HUES48 (cell line): ENCODE results near the gene TMC8.
A peak's percentile ranks its signal among the peaks of the same experiment; 100 is the strongest.

ENCODE experiments used
- H3K27ac ChIP-seq: one replicate; pipeline ENCODE4 v1.7.0; 2013; ENCODE audit warnings: low read depth, low read length, inconsistent platforms
- H3K27me3 ChIP-seq: 2 replicates; pipeline ENCODE4 v1.6.1; 2013; ENCODE audit warnings: mild to moderate bottlenecking, low read length; ENCODE audit not compliant: control insufficient read depth, insufficient read depth
- H3K36me3 ChIP-seq: 2 replicates; pipeline ENCODE4 v1.6.1; 2013; ENCODE audit warnings: low read length; ENCODE audit not compliant: control insufficient read depth, insufficient read depth
- H3K4me1 ChIP-seq: 2 replicates; pipeline ENCODE4 v1.6.1; 2013; ENCODE audit warnings: mild to moderate bottlenecking, low read length; ENCODE audit not compliant: control insufficient read depth, insufficient read depth
- H3K4me3 ChIP-seq: 2 replicates; pipeline ENCODE4 v1.5.1; 2013; ENCODE audit warnings: mild to moderate bottlenecking, low read depth, low read length
- H3K9ac ChIP-seq: 2 replicates; pipeline ENCODE4 v1.6.1; 2013; ENCODE audit warnings: mild to moderate bottlenecking, low read depth, low read length, moderate library complexity
- H3K9me3 ChIP-seq: 2 replicates; pipeline ENCODE4 v1.6.1; 2013; ENCODE audit warnings: low read length; ENCODE audit not compliant: control insufficient read depth, insufficient read depth

The TMC8 gene

GRCh38 chr17:78148286-78149016, 17.9 kb downstream of the TMC8 start:
- no peak overlapping the region for H3K4me3 ChIP-seq
- H3K27me3 ChIP-seq = no peaks in the 10 kb centered on the region
- H3K27ac ChIP-seq = no peak overlapping the region
- H3K9ac ChIP-seq = no peak overlapping the region
- H3K9me3 ChIP-seq = no peaks in the 10 kb centered on the region
- H3K36me3 ChIP-seq = no peaks in the 10 kb centered on the region
- H3K4me1 ChIP-seq = no peaks in the 10 kb centered on the region

DNA sequence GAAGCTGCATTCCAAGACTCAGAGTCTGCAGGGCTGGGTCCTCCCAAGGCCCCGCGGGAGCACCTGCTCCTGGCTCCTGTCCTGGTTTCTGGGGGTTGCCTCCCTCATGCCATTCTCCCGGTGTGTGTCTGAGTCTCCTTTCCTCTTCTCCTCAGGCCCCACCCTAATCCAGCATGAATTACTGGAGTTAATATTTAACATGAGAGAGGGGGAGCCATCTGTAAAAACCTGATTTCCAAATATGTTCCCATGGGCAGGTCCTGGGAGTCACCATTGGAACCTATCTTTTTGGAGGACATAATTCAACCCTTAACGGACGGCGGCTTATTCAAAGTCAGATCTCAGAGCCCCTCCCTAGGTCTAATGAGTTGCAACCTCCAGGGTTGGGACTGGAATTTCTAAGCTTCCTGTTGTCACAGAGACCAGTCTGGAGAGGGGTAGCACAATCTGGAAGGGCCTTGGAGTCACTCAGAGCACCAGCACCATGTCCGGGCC, 21.0 kb downstream of the TMC8 start:
- no peak overlapping the region for H3K9ac ChIP-seq
- H3K27me3 ChIP-seq = no peaks in the 10 kb centered on the region
- no peak overlapping the region for H3K4me3 ChIP-seq
- H3K4me1 ChIP-seq = no peaks in the 10 kb centered on the region
- H3K36me3 ChIP-seq = no peaks in the 10 kb centered on the region
- H3K27ac ChIP-seq = no peak overlapping the region
- no peaks in the 10 kb centered on the region for H3K9me3 ChIP-seq

GRCh38 chr17:78154903-78155811, 24.6 kb downstream of the TMC8 start:
- Histone ChIP-seq H3K4me1 (no peaks in the 10 kb centered on the region), H3K4me3 (no peak overlapping the region), H3K36me3 (no peaks in the 10 kb centered on the region), H3K9me3 (no peaks in the 10 kb centered on the region), H3K9ac (no peak overlapping the region), H3K27me3 (no peaks in the 10 kb centered on the region), H3K27ac (no peak overlapping the region)

DNA sequence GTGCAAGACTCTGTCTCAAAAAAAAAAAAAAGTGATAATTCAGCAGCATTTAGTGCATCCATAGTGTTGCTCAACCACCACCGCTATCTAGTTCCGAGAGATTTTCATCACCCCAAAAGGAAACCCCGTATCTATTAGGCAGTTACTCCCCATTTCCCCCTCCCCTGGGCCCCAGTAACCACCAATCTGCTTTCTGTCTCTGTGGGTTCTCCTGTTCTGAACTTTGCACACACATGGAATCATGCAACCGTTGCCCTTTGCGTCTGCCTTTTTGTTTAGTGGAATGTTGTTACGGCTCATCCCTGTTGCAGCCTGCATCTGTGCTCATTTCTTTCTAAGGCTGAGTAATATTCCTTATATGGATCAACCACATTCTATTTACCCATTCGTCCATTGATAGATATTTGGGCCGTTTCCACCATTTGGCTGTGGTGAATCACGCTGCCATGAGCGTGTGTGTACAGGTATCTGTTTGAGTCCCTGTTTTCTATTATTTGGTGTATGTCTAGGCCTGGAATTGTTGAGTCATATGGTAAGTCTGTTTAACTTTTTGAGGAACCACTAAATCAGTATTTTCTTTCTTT, 29.1 kb downstream of the TMC8 start:
- Histone ChIP-seq H3K27ac (no peak overlapping the region), H3K9me3 (no peaks in the 10 kb centered on the region), H3K9ac (no peak overlapping the region), H3K4me1 (no peaks in the 10 kb centered on the region), H3K27me3 (no peaks in the 10 kb centered on the region), H3K36me3 (no peaks in the 10 kb centered on the region), H3K4me3 (no peak overlapping the region)

GRCh38 chr17:78163881-78164747, 33.5 kb downstream of the TMC8 start:
- Histone ChIP-seq H3K9ac (no peak overlapping the region), H3K9me3 (no peaks in the 10 kb centered on the region), H3K4me1 (no peaks in the 10 kb centered on the region), H3K27ac (no peak overlapping the region), H3K27me3 (no peaks in the 10 kb centered on the region), H3K4me3 (no peak overlapping the region), H3K36me3 (no peaks in the 10 kb centered on the region)

DNA sequence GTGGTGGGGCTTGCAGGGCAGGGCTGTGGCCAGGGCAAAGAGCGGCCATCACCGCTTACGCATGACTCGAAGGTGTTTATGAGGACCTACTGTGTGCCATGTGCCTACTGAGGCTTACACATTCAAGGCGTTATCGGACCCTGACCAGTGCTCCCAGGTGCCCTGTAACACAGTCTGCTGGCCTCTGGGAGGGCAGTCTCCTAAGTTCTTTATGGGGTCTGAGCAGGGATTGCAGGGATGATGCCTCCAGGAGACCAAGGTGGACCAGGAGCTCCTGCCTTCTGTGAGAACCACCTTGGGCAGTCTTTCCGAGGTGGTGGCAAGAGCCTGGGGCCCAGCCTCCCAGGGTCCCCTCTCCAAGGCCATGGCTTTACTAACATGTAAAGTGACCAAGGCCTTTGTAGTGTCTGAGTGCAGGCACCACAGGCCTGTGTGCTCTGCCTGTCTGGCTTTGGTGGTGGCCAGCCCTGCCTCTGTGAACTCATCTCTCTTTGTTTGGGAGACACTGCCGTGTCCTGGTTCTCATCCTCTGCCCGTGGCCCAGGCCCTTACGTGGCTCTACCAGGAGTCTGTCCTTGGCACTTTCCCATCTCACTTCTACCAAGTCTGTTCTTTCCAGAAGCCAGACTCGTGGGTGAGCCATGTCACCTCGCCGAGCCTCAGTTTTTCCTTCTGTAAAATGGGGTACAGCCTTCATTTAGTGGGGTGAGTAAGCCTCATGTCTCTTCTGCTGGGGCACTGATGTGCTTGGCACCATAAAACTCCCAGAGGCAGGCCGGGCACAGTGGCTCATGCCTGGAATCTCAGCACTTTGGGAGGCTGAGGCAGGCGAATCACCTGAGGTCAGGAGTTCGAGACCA, 34.4 kb downstream of the TMC8 start:
- Histone ChIP-seq H3K36me3 (no peaks in the 10 kb centered on the region), H3K4me1 (no peaks in the 10 kb centered on the region), H3K9ac (no peak overlapping the region), H3K4me3 (no peak overlapping the region), H3K27me3 (no peaks in the 10 kb centered on the region), H3K27ac (no peak overlapping the region), H3K9me3 (no peaks in the 10 kb centered on the region)

DNA sequence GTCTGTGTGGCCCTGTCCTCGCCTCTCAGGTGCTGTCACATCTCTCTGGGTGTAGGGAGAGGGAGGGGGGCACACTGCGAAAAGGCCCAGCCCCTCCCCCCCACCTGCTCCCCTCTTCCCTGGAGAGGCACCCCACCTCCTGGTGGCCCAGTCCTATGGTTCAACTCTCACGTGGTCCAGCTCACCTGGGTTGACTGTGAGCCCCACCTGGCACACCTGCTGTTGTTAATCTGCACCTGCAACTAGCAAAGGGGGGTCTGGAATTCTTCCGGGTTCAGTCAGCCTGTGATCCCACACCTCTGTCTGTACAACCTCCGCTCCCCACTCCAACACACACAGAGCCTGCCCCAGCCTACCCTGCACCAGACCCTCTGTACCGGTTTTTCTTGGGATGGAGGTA, 35.8 kb downstream of the TMC8 start:
- H3K27ac ChIP-seq = no peak overlapping the region

GRCh38 chr17:78168242-78168902, 37.8 kb downstream of the TMC8 start, which contains the start of gene SYNGR2:
Gene SYNGR2 (plus strand): TSS chr17:78168581. CDS start chr17:78168617, 36 bp downstream.
- no peaks in the 10 kb centered on the region for H3K9me3 ChIP-seq
- H3K36me3 ChIP-seq = peaks cover 11% of the 10 kb centered on the region; the same call in 1 of the 2 replicates
- H3K4me1 ChIP-seq = peaks cover 12% of the 10 kb centered on the region
- no peak within 1 kb of the TSS for H3K9ac ChIP-seq
- peak within 1 kb of the TSS; percentile 66 for H3K4me3 ChIP-seq
- no peak within 1 kb of the TSS for H3K27ac ChIP-seq
- no peaks in the 10 kb centered on the region for H3K27me3 ChIP-seq

More for the DNA sequence above, 35.8 kb downstream of the TMC8 start:
- H3K9me3 ChIP-seq = no peaks in the 10 kb centered on the region
- H3K4me3 ChIP-seq = no peak overlapping the region
- 0 out of 2 replicates have a peak, but pooled peaks cover 4% of the 10 kb centered on the region for H3K36me3 ChIP-seq
- no peaks in the 10 kb centered on the region for H3K27me3 ChIP-seq
- no peaks in the 10 kb centered on the region for H3K4me1 ChIP-seq
- no peak overlapping the region for H3K9ac ChIP-seq

- Histone ChIP-seq H3K27ac (no peak overlapping the region), H3K4me3 (peak overlapping the region; percentile 66)
Observed at GRCh38 chr17:78168903-78169793, 38.6 kb downstream of the TMC8 start.

More at GRCh38 chr17:78168903-78169793, 38.6 kb downstream of the TMC8 start:
- no peaks in the 10 kb centered on the region for H3K9me3 ChIP-seq
- peaks cover 19% of the 10 kb centered on the region for H3K36me3 ChIP-seq
- H3K9ac ChIP-seq = no peak overlapping the region
- peaks cover 12% of the 10 kb centered on the region for H3K4me1 ChIP-seq
- H3K27me3 ChIP-seq = no peaks in the 10 kb centered on the region
